Testis (tissue), 3 donors: ENCODE results near the gene EYS. TPM values are rescaled to one million over a fixed set of nuclear protein-coding genes. Genes with fewer than 3 reads are reported as not detected.

Experiments used
- DNase-seq: peaks from one replicate; pipeline ENCODE4 v3.0.0-alpha.2; 2019
- H3K27ac ChIP-seq, 2 donors: fragments of 200-600 bp; sonication (generic); one replicate each; pipeline ENCODE4 v1.5.1; 2019
- H3K27me3 ChIP-seq: fragments of 200-600 bp; sonication (generic); one replicate; pipeline ENCODE4 v1.5.1; 2019
- H3K36me3 ChIP-seq: fragments of 200-600 bp; sonication (generic); one replicate; pipeline ENCODE4 v1.5.1; 2017; ENCODE audit warnings: low read depth; ENCODE audit errors: missing control alignments
- H3K4me1 ChIP-seq: fragments of 200-600 bp; sonication (generic); one replicate; pipeline ENCODE4 v1.5.1; 2019
- H3K4me3 ChIP-seq, 2 donors: fragments of 200-600 bp; sonication (generic); one replicate each; pipeline ENCODE4 v1.5.1; 2017 to 2019
- H3K9me3 ChIP-seq: fragments of 200-600 bp; sonication (generic); one replicate; pipeline ENCODE4 v1.5.1; 2017
- CTCF ChIP-seq, 3 experiments: fragments of 450-650 bp in 2 of 3; fragments of 200-600 bp in 1 of 3; sonication (generic) in 1 of 3; IDR thresholded peaks; one replicate each; pipeline ENCODE4 v1.5.1; 2016 to 2019; ENCODE audit warnings: antibody characterized with exemption in 3 of 3, mild to moderate bottlenecking in 2 of 3, moderate library complexity in 1 of 3
- POLR2A ChIP-seq: fragments of 450-650 bp; IDR thresholded peaks from one replicate; pipeline ENCODE4 v1.6.1; 2017; ENCODE audit warnings: antibody characterized with exemption, mild to moderate bottlenecking, moderate library complexity
- WGBS, 2 donors: methylation state at CpG; one replicate each; pipeline ENCODE4 v1.1.5; 2018; 5-methylcytosine and 5-hydroxymethylcytosine counted together
- intact Hi-C: fragments of 100-400 bp; cut with DNase I; formaldehyde crosslinking; loops from one replicate; pipeline ENCODE4 v1.15.1; 2023; ENCODE audit warnings: low total_unique reads
- polyA plus RNA-seq: library from polyadenylated mRNA; stranded (reverse); fragments of 350-450 nt; fragmentation: Illumina TruSeq; extraction: RNeasy Lipid Tissue Mini Kit (QIAGEN cat#74804); gene quantifications from one replicate; pipeline ENCODE4 v1.2.3, GENCODE V29; 2014; ENCODE audit warnings: low read depth, low replicate concordance; ENCODE audit not compliant: insufficient read depth
- total RNA-seq, 2 donors: library from RNA; depleted of rRNA; stranded (reverse); fragments of >200 nt; gene quantifications; one replicate each; pipeline ENCODE4 v1.2.3, GENCODE V29; 2016

The EYS gene
- total and polyA plus RNA-seq, 3 donors from 2014 or later = 1.3 to 2.8 (median 2.6) TPM

GRCh38 chr6:64848467-64848866 is 858.6 kb downstream of the EYS start:
- Histone ChIP-seq H3K9me3 (no peaks in the 10 kb centered on the region), H3K4me3 (no peak overlapping the region), H3K27ac (no peak overlapping the region), H3K27me3 (no peaks in the 10 kb centered on the region), H3K4me1 (no peaks in the 10 kb centered on the region), H3K36me3 (no peaks in the 10 kb centered on the region)
- intact Hi-C loops = no loop called here
- no peak for DNase-seq
- 84 to 85% methylated on average over 4 of the region's 4 CpGs for WGBS, 2 donors
- TF ChIP-seq CTCF (IDR thresholded peaks at IDR 0.05) (no peak), POLR2A (no peak)

- Histone ChIP-seq H3K27me3 (no peaks in the 10 kb centered on the region), H3K9me3 (no peaks in the 10 kb centered on the region), H3K4me1 (no peaks in the 10 kb centered on the region), H3K36me3 (no peaks in the 10 kb centered on the region), H3K27ac (no peak overlapping the region), H3K4me3 (no peak overlapping the region)
- no peak for DNase-seq
- intact Hi-C loops = no loop called here
- TF ChIP-seq CTCF (IDR thresholded peaks at IDR 0.05) (no peak), POLR2A (no peak)
- WGBS, 2 donors = 84 to 85% methylated on average over 1 of the region's 1 CpG
Observed at GRCh38 chr6:64847396-64847795, 859.6 kb downstream of the EYS start.

- no peak overlapping the region for H3K27ac ChIP-seq
- H3K4me3 ChIP-seq = no peak overlapping the region
- no peaks in the 10 kb centered on the region for H3K4me1 ChIP-seq
- no peak for TF ChIP-seq POLR2A
- no peak for TF ChIP-seq CTCF (IDR thresholded peaks at IDR 0.05)
- no peaks in the 10 kb centered on the region for H3K27me3 ChIP-seq
- no peaks in the 10 kb centered on the region for H3K36me3 ChIP-seq
- H3K9me3 ChIP-seq = no peaks in the 10 kb centered on the region
- intact Hi-C loops = no loop called here
- no peak for DNase-seq
Observed at GRCh38 chr6:64838726-64839125, 868.3 kb downstream of the EYS start.

- DNase-seq = no peak
- 82 to 87% methylated on average over 2 of the region's 2 CpGs for WGBS, 2 donors
- H3K4me3 ChIP-seq = no peak overlapping the region
- no peaks in the 10 kb centered on the region for H3K9me3 ChIP-seq
- no peaks in the 10 kb centered on the region for H3K4me1 ChIP-seq
- TF ChIP-seq CTCF (IDR thresholded peaks at IDR 0.05) (no peak), POLR2A (no peak)
- H3K27me3 ChIP-seq = no peaks in the 10 kb centered on the region
- H3K36me3 ChIP-seq = no peaks in the 10 kb centered on the region
- H3K27ac ChIP-seq = no peak overlapping the region
- intact Hi-C loops = no loop called here
Observed at GRCh38 chr6:64831680-64832079, 875.3 kb downstream of the EYS start.

DNA sequence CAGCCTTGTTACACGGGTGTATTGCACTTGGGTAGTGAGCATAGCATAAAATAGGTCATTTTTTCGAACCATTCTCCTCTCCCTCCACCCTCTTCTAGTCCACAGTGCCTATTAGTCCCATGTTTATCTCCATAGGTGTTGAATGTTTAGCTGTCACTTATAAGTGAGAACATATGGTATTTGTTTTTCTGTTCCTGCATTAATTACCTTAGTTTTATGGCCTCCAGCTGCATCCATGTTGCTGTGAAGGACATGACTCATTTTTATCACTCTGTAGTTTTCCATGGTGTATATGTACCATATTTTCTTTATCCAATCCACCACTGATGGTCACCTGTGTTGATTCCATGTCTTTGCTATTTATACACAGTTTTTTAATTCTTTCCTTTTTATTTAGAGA is 889.5 kb downstream of the EYS start:
- H3K36me3 ChIP-seq = no peaks in the 10 kb centered on the region
- no peaks in the 10 kb centered on the region for H3K4me1 ChIP-seq
- DNase-seq = no peak
- 69 to 87% methylated on average over 2 of the region's 2 CpGs for WGBS, 2 donors
- H3K9me3 ChIP-seq = no peaks in the 10 kb centered on the region
- intact Hi-C loops = no loop called here
- H3K27me3 ChIP-seq = no peaks in the 10 kb centered on the region
- no peak overlapping the region for H3K27ac ChIP-seq
- no peak overlapping the region for H3K4me3 ChIP-seq
- TF ChIP-seq CTCF (IDR thresholded peaks at IDR 0.05) (no peak), POLR2A (no peak)
